SH-SY5Y (cell line): ENCODE data around the gene KCNJ14.

Source experiments
- GATA2 ChIP-seq: IDR thresholded peaks from 2 replicates; pipeline ENCODE4 v1.6.1; 2011; ENCODE audit warnings: mild to moderate bottlenecking, low read depth, low read length
- GATA3 ChIP-seq: IDR thresholded peaks from 2 replicates; pipeline ENCODE4 v1.6.1; 2011; ENCODE audit warnings: low read depth, mild to moderate bottlenecking, low read length, moderate library complexity

KCNJ14 gene

DNA sequence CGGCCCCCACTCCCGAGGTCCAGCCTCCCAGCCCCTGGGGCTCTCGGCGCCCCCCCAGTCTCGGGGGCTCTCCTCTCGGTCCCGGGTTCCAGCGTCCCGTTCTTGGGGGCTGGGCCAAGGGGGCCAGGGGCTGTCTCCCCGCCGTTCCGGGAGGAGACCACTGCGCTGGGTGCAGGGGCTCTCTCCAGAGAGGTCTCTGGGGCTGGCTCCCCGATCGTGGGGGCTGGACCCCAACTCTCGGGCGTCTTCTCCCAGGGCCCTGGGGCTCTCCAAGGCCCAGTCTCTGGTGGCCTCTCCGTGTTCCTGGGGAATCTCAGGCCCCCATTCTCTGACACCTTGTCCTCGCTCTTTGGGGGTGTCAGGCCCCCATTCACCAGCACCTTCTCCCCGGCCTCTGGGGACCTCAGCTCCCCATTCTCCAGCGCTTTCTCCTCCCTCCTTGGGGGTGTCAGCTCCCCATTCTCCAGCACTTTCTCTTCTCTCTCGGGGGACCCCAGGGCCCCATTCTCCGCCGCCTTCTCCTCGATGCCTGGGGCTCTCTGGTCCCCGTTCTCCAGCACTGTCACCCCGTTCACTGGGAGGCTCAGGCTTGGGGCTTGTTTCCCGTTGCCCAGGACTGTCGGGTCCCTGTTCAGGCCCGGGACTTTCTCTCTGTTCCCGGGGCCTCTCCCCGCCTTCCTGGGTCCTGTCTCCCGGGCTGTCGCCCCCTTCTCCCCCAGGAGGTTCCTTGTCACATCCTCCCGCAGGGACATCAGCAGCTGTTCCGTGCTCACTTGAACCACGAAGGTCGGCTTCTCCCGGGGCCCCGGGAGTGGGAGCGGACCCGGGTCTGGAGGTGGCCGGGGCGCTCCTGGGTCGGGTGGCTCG is 42.6 kb downstream of the KCNJ14 start:
- TF ChIP-seq GATA3, result no peak
- TF ChIP-seq GATA2, result no peak

DNA sequence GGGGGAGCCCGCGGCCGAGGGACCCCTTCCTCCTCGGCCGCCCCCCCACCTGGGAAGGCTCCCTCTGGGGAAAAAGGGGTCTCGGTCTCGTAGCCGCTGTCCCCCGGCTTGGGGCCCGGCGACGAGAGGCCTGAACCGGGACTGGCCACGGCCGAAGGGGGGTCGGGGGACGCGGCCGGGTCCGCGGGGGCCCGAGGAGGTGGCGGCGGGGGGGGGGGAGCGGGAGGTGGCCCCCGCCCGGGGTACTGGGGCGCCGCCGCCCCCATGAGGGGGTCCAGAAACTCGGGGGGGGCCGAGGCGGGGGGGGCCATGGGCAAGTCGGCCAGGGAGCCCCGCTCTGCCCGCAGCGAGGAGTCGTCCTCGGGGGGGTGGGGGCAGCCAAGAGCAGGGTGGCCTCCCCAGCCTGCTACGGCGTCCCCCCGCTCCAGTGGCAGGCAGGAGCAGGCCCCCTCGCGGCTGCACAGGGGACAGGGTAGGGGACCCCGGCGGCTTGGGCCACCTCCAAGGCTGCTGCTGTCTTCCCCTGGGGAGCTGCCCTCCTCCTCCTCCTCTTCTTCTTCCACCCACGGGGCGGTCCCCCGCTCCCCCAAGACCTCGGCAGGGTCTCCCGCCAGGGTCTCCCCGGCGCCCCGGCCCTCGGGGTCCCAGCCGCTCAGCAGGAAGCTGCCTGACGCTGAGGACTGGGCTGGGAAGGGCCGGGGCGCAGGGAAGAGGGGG is 43.4 kb downstream of the KCNJ14 start:
- TF ChIP-seq GATA2 (no peak), GATA3 (no peak)

DNA sequence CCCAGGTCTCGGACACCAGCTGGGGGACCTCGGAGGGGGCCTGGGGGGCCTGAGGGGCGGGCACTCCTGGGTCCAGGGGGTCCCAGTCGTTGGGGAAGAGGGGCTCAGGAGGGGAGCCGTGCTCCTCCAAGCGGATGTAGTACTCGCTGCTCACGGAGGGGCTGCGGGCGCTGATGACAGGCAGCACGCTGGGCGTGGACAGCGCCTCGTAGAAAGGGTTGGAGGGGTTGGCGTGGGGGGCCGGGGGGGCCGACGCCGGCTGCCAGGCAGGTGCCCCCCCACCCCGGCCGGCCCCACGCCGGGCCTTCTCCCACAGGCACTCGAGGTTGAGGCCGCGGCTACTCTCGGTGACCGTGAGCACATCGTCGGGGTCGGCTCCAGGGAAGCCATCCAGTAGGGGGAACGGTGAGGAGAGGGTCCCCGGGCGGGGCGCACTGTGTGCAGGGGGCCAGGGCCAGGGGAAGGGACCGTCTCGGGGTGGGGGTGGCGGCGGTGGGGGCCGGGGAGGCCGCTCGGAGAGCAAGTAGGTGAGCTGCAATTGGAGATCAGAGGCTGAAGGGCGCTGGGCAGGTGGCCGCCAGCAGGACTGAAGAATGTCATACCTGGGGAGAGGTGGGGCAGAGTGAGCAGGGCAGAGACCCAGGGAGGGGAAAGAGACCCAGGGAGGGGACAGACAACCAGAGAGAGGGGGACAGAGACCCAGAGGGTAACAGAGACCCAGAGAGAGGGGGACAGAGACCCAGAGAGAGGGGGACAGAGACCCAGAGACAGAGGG is 44.1 kb downstream of the KCNJ14 start:
- TF ChIP-seq GATA3 (no peak), GATA2 (no peak)

DNA sequence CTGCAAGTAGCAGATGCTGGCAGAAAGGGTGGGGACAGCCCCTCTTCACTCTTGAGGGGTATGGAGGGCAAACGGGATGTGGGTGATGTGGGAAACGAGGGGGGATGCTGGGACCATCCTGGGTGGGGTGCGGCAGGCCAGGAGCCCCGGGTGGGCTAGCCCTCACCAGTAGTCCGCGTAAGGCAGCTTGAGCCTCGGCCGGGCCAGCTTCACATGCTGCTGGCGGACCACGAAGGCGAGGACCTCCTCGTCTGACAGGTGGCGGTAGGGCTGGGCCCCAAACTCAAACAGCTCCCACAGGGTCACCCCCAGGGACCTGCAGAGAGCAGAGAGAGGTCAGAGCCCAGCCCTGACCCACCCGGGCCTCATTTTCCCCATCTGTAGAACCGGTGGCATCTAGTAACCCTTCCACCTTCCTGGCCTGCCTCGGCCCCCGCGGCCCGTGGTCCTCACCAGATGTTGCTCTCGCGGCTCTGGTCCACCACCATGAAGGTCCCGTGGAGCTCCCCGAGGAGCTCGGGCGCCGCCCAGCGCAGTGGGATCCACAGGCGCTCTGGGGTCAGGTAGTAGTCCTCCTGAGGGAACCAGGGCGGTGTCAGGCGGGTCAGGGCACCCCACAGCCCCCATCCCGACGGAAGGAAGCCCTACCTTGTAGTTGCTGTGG is 45.6 kb downstream of the KCNJ14 start:
- TF ChIP-seq GATA3 (no peak), GATA2 (no peak)

DNA sequence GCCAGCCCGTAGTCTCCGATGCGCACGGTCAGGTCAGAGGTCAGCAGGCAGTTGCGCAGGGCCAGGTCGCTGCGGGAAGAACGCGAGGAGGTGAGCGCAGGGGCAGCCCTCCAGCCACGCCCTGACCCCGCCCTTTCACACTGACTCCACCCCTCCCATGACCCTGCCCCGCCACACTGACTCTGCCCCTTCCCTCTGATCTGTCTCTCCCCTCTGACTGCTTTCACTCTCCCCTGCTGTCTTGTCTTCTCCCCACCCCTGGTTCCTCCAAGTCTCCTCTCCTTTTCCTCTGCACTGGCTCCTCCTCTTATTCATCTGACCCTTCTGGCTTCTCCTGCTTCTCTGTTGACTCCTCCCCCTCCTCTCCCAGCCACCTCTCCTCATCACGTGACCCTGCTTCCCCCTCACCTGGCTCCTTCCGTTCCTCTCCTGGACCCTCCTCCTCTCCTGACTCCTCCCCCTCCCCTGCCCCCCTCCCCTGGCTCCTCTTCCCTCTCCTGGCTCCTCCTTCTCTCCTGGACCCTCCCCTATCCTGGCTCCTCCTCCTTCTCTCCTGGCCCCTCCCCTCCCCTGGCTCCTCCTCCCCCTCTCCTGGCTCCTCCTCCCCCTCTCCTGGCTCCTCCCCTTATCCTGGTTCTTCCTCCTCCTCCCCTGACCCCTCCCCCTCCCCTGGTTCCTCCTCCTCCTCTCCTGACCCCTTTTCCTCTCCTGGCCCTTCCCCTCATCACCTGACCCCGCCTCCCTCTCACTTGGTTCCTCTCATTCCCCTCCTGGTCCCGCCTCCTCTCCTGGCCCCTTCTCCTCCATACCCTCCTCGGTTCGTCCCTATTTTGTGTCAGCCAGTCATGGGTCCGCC is 46.3 kb downstream of the KCNJ14 start:
- TF ChIP-seq GATA3 (no peak), GATA2 (no peak)

DNA sequence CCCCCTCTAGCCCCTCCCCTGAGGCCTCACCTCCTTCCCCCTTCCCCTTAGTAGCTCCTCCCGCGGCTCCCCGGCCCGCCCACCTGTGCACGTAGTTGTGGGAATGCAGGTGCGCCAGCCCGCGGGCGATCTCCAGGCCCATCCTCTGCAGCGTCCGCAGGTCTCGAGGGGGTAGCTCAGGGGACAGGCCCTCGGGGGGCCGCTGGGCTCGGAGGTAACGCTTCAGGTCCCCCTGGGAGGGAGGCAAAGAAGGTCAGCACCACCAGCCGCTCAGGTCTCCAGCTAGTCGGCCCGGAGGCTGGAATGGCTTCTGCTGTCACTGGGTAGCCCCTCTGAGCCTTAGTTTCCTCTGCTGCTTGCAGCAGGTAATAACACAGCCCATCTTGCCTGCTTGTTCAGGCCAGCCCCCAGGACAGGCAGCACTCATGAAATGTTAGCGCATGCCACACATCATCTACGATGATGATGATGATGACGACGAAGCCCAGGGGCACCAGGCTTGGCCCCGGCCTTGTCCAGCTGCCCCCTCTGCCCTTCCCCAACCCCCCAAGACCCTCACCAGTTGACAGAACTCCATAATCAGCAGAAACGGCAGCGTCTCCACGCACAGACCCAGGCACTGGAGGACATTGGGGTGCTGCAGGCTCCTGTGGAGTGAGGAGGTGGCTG is 47.1 kb downstream of the KCNJ14 start:
- TF ChIP-seq GATA2, result no peak
- no peak for TF ChIP-seq GATA3

DNA sequence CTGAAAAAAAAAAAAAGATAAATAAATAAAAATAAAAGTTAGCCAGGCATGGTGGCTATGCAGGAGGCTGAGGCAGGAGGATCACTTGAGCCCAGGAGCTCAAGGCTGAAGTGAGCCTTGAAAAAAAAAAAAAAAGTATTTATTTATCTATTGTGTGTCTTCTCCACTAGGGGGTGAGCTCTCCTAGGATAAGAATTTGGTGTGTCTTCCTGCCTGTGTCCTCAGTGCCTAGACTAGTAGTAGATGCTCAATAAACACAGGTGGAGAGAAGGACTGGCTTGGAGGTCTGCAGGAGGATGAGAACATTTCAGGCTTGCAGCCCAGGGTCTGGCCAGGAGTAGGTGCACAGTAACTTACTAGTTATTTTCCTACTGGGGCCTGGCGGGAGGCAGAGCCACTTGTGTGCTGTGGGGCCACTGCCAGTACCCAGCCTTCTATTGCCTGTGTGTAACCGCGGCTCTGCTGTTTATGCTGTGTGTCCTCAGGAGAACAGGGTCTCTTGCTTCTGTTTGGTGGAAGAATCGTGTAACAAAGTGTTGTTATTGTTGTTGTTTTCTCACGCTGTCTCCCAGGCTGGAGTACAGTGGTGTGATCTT is 50.9 kb downstream of the KCNJ14 start:
- TF ChIP-seq GATA3 (no peak), GATA2 (no peak)

DNA sequence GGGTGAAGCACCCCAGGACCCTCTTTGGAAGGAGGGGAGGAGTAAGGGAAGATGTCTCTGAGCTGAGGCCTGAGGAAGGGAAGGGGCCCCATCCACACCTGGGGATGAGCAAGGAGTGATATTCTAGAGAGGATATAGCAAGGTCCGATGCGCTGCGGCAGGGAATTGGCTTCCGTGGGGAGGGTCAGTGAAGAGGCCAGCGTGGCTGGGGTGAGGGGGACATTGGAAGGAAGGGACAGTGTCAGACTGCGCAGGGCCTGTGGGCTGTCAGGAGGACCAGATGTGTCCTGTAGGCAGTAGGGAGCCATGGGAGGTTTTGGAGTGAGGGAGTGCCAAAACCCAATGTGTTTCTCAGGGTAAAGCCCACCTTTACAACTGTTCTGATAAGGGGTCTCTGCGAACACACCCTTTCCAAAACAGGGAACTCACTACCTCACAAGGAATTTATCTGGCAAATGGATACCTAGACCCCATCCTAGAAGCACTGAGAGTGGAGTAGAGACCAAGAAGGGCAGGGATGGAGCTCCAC is 52.6 kb downstream of the KCNJ14 start:
- TF ChIP-seq GATA2, result no peak
- no peak for TF ChIP-seq GATA3

DNA sequence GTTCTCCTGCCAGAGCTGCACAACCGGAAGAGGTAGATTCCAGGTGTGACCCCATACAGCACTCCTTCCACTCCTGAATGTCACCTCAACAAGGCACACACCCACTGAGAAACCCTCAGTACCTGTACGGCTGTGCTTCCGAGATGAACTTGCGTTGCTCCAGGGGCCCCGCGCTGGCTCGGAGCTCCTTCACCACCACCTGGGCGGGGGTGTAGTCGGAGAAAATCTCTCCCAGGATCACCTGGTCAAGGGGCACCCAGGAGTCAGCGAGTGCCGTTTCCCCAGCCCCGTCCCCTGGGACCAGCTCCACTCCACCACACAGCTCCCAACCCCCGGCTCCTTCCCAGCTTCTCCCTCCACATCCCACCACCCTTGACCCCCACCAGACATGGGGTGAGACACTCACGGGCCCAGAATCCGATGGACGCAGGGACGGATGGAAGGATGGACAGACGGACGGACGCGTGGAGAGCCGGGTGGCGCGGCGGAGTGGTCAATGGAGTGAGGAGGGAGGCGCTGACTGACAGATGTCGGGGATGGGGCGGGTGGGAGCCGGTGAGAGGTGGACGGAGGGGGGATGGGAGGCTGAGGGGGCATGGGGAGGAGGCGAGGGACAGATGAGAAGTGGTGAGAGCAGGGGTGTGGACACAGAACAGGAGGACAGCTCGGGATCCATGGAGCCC is 53.5 kb downstream of the KCNJ14 start:
- TF ChIP-seq GATA3 (no peak), GATA2 (no peak)

DNA sequence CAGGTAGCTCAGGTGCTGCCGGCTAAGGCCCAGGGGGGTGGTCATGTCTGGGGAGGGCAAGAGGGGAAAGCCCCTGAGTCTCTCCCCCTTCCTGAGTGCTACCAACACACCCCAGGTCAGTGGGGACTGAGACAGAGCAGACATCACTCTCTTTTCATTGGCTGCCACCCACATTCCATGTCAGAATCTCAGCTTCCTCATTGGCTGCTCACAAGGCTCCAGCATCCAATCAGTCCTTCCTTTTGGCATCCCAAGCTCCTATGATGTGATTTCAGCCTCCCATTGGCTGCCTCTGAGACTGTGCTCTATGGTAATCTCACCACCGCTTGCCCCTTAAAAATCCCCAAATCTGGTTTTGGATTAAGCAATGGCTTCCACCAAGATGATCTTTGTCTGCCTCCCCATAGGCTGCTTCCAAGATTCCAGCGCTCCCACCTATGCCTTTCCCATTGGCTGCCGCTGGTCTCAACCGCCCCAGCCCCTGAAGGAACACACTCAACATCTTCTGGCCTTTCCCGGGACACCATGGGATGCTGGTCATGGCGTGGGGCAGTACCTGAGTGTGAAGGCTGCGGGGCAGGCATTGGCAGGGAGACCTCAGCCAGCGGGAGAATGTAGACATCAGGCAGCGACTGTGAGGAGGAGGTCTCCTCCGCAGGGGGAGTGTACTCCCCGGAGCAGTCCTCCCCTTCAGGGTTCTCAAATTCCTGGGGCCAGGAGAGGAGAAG is 54.3 kb downstream of the KCNJ14 start:
- TF ChIP-seq GATA3 (no peak), GATA2 (no peak)
